Lower leg skin (tissue), 3 donors: ENCODE measurements around the gene UBA52.

Source experiments
- CTCF ChIP-seq, 3 donors: fragments of 450-650 bp; IDR thresholded peaks; one replicate each; pipeline ENCODE4 v1.5.1; 2016; ENCODE audit warnings: antibody characterized with exemption in 3 of 3, mild to moderate bottlenecking in 3 of 3, moderate library complexity in 2 of 3
- POLR2A ChIP-seq, 2 donors: fragments of 450-650 bp; IDR thresholded peaks; one replicate each; pipeline ENCODE4 v1.6.1; 2016 to 2017; ENCODE audit warnings: antibody characterized with exemption in 2 of 2, mild to moderate bottlenecking in 1 of 2, moderate library complexity in 1 of 2

DNA sequence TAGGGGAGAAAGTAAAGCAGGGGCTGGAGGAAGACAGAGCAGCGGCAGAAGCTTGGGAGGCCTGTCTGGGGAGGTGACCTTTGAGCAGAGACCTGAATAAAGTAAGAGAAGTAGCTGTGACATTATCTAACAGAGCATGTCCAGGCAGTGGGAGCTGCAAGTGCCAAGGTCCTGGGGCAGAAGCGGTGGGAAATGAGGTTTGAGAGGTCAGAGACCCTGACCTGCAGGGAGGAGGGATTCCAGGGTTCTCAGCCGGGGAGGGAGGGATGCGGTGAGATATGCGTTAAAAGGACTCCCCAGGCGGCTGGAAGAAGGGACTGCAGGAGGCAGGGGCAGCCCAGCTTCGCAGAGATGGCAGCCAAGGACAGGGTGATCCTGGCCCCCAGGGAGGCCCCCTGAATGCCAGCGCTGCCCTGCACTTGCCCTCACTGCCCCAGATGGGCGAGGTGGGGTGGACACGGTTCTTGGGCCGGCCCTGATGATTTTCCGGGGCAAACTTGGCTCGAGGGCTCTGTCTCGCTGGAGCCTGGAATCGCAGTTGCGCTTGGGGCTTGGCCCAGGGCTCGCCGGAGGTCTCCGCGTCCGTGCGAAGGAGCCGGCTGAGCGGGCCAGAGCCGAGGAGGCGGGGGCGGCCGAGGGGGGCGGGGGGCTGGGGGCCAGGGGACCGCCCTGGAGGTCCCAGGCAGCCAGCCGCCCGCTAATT, 31.7 kb downstream of the UBA52 start:
- TF ChIP-seq CTCF (IDR thresholded peaks at IDR 0.05) (no peak), POLR2A (IDR thresholded peaks at IDR 0.05) (no peak)
